ENCODE results near the gene ORC5.

DNA sequence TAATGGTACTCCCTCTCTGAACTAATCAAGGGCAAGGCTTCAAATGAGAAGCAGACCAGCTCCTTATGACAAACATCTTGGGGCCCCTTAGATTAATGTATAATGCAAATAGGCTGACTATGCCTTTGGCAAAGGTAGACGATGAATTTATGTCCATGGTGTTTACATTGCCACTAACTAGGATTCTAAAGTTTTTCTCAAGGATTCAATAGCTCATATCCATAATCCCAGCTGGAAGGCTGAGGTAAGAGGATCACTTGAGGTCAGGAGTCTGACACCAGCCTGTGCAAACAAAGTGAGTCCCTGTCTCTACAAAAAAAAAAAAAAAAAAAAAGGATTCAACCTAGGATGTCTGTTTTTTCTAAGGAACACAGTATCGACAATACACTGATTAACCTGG is 96.5 kb downstream of the ORC5 start:
- no peak for TF ChIP-seq POLR2A (IDR thresholded peaks at IDR 0.05; ENCODE audit: low read length)
- TF ChIP-seq GATA1 (IDR thresholded peaks at IDR 0.05; ENCODE audit: low read depth, low read length): no peak
